ENCODE results near the gene ARL5B. TPM values are rescaled to one million over a fixed set of nuclear protein-coding genes. Genes with fewer than 3 reads are reported as not detected.
"Not testable (repeated sequence)": the region's sequence is repeated elsewhere in the genome, so short reads cannot be mapped to it uniquely, and the experiment has no call there.

ARL5B gene
- 10 to 100 TPM; 29.1 to 53.0 (median 40.4) TPM for polyA plus RNA-seq (ENCODE audit: insufficient read depth in 1 of 5, insufficient read length in 5 of 5, low replicate concordance in 1 of 5)
- long read RNA-seq, donor 1, full-length matches to known transcripts = 21 of 21 reads
- long read RNA-seq, donor 1, partial matches to known transcripts = 0 of 21 reads
- long read RNA-seq, donor 1, other reads (novel, unspliced or antisense) = 0 of 21 reads
- long read RNA-seq, donor 2, full-length matches to known transcripts = 6 of 6 reads
- long read RNA-seq, donor 2, partial matches to known transcripts = 0 of 6 reads
- long read RNA-seq, donor 2, other reads (novel, unspliced or antisense) = 0 of 6 reads
- long read RNA-seq, donor 3, full-length matches to known transcripts = 7 of 7 reads
- long read RNA-seq, donor 3, partial matches to known transcripts = 0 of 7 reads
- long read RNA-seq, donor 3, other reads (novel, unspliced or antisense) = 0 of 7 reads
- long read RNA-seq, donor 4, full-length matches to known transcripts = 4 of 13 reads
- long read RNA-seq, donor 4, partial matches to known transcripts = 9 of 13 reads
- long read RNA-seq, donor 4, other reads (novel, unspliced or antisense) = 0 of 13 reads
- long read RNA-seq, donor 5, full-length matches to known transcripts = 13 of 19 reads
- long read RNA-seq, donor 5, partial matches to known transcripts = 6 of 19 reads
- long read RNA-seq, donor 5, other reads (novel, unspliced or antisense) = 0 of 19 reads
- long read RNA-seq, donor 6, full-length matches to known transcripts = 13 of 13 reads
- long read RNA-seq, donor 6, partial matches to known transcripts = 0 of 13 reads
- long read RNA-seq, donor 6, other reads (novel, unspliced or antisense) = 0 of 13 reads
- long read RNA-seq, donor 7, full-length matches to known transcripts = 14 of 14 reads
- long read RNA-seq, donor 7, partial matches to known transcripts = 0 of 14 reads
- long read RNA-seq, donor 7, other reads (novel, unspliced or antisense) = 0 of 14 reads
- long read RNA-seq, donor 8, full-length matches to known transcripts = 3 of 3 reads
- long read RNA-seq, donor 8, partial matches to known transcripts = 0 of 3 reads
- long read RNA-seq, donor 8, other reads (novel, unspliced or antisense) = 0 of 3 reads

- DNase-seq = peak; percentile 97
Measured at GRCh38 chr10:18659125-18659818, at the start of gene ARL5B. ARL5B (plus strand) TSS chr10:18659431; CDS start chr10:18659638, 207 bp downstream.

GRCh38 chr10:18610517-18610916 is 48.7 kb upstream of the ARL5B start:
- no peak for DNase-seq

GRCh38 chr10:18611168-18611567 is 48.1 kb upstream of the ARL5B start:
- DNase-seq = no peak

GRCh38 chr10:18615618-18616017 is 43.6 kb upstream of the ARL5B start:
- DNase-seq = no peak

GRCh38 chr10:18616337-18616736 is 42.9 kb upstream of the ARL5B start:
- no peak for DNase-seq

GRCh38 chr10:18619016-18619415 is 40.2 kb upstream of the ARL5B start:
- peak; percentile 23 to 32 for DNase-seq

GRCh38 chr10:18620856-18621255 is 38.4 kb upstream of the ARL5B start:
- no peak for DNase-seq

GRCh38 chr10:18623671-18624070 is 35.6 kb upstream of the ARL5B start:
- not testable (repeated sequence) for DNase-seq

- no peak for DNase-seq
Measured at GRCh38 chr10:18625886-18626285, 33.3 kb upstream of the ARL5B start.

- DNase-seq = peak; percentile 63 to 66
Measured at GRCh38 chr10:18627452-18628018, 31.7 kb upstream of the ARL5B start.

- not testable (repeated sequence) for DNase-seq
Measured at GRCh38 chr10:18632500-18632899, 26.7 kb upstream of the ARL5B start.

- no peak for DNase-seq
Measured at GRCh38 chr10:18635995-18636394, 23.2 kb upstream of the ARL5B start.

GRCh38 chr10:18637400-18637799 is 21.8 kb upstream of the ARL5B start:
- DNase-seq = not testable (repeated sequence)

- DNase-seq = not testable (repeated sequence)
Measured at GRCh38 chr10:18639719-18640118, 19.5 kb upstream of the ARL5B start.

GRCh38 chr10:18647151-18647550 is 12.1 kb upstream of the ARL5B start:
- no peak for DNase-seq

GRCh38 chr10:18647945-18648344 is 11.3 kb upstream of the ARL5B start:
- DNase-seq = no peak

GRCh38 chr10:18649364-18649959 is 9.8 kb upstream of the ARL5B start:
- DNase-seq = no peak

GRCh38 chr10:18650404-18650997 is 8.7 kb upstream of the ARL5B start:
- no peak for DNase-seq

GRCh38 chr10:18651324-18652007 is 7.8 kb upstream of the ARL5B start, which contains the start of gene NSUN6:
NSUN6 (minus strand) TSS chr10:18651587; CDS start chr10:18651203, 384 bp downstream.
- DNase-seq = peak; percentile 91 to 92

- no peak for DNase-seq
Measured at GRCh38 chr10:18653112-18653511, 6.1 kb upstream of the ARL5B start.

Measured in right lung (tissue), 10 donors.